GM12864 (cell line): ENCODE results near the gene PARN.

ENCODE experiments used
- DNase-seq: peaks from one replicate; pipeline ENCODE4 v3.0.0-alpha.2; 2011; ENCODE audit warnings: low read depth
- H3K4me3 ChIP-seq: 2 replicates; pipeline ENCODE4 v1.5.1; 2011; ENCODE audit warnings: mild to moderate bottlenecking, low read depth, low read length, control low read depth
- CTCF ChIP-seq: IDR thresholded peaks from 2 replicates; pipeline ENCODE4 v1.5.1; 2011; ENCODE audit warnings: low read depth, mild to moderate bottlenecking, moderate library complexity, low read length, control low read depth, inconsistent platforms; ENCODE audit errors: missing control alignments

PARN gene

GRCh38 chr16:14465799-14466198, 164.3 kb downstream of the PARN start:
- TF ChIP-seq CTCF = no peak
- no peak overlapping the region for H3K4me3 ChIP-seq
- DNase-seq = no peak

- H3K4me3 ChIP-seq = no peak overlapping the region
- no peak for TF ChIP-seq CTCF
- no peak for DNase-seq
These were observed 165.3 kb downstream of the PARN start for GRCh38 chr16:14464796-14465195.

GRCh38 chr16:14464192-14464591, 165.9 kb downstream of the PARN start:
- DNase-seq = no peak
- no peak overlapping the region for H3K4me3 ChIP-seq
- no peak for TF ChIP-seq CTCF

GRCh38 chr16:14462811-14463210, 167.2 kb downstream of the PARN start:
- no peak for DNase-seq
- no peak for TF ChIP-seq CTCF
- H3K4me3 ChIP-seq = no peak overlapping the region

GRCh38 chr16:14460726-14461125, 169.3 kb downstream of the PARN start:
- H3K4me3 ChIP-seq = no peak overlapping the region
- no peak for DNase-seq
- TF ChIP-seq CTCF = no peak

GRCh38 chr16:14458576-14458975, 171.5 kb downstream of the PARN start:
- H3K4me3 ChIP-seq = no peak overlapping the region
- no peak for TF ChIP-seq CTCF
- no peak for DNase-seq

- no peak for TF ChIP-seq CTCF
- no peak overlapping the region for H3K4me3 ChIP-seq
- no peak for DNase-seq
These were observed 173.1 kb downstream of the PARN start for GRCh38 chr16:14456793-14457481.
